GM12892 (cell line): ENCODE data around the gene MYO7A.

Source experiments
- DNase-seq: peaks from one replicate; pipeline ENCODE4 v3.0.0; 2011; ENCODE audit not compliant: insufficient read length
- FAIRE-seq: peaks from 2 replicates; lab custom pipeline; 2011; peaks lifted over from hg19 to GRCh38; lab: Jason Lieb, UNC
- POLR2A ChIP-seq: IDR thresholded peaks from 2 replicates; pipeline ENCODE4 v1.6.1; 2011; ENCODE audit warnings: low read depth, low read length, control low read depth
- POLR2AphosphoS5 ChIP-seq: IDR thresholded peaks from 2 replicates; pipeline ENCODE4 v1.6.1; 2011; ENCODE audit warnings: low read depth, low read length, control low read depth
- TAF1 ChIP-seq: IDR thresholded peaks from 2 replicates; pipeline ENCODE4 v1.6.1; 2011; ENCODE audit warnings: low read depth, mild to moderate bottlenecking, control low read depth, low read length, borderline replicate concordance

The MYO7A gene

DNA sequence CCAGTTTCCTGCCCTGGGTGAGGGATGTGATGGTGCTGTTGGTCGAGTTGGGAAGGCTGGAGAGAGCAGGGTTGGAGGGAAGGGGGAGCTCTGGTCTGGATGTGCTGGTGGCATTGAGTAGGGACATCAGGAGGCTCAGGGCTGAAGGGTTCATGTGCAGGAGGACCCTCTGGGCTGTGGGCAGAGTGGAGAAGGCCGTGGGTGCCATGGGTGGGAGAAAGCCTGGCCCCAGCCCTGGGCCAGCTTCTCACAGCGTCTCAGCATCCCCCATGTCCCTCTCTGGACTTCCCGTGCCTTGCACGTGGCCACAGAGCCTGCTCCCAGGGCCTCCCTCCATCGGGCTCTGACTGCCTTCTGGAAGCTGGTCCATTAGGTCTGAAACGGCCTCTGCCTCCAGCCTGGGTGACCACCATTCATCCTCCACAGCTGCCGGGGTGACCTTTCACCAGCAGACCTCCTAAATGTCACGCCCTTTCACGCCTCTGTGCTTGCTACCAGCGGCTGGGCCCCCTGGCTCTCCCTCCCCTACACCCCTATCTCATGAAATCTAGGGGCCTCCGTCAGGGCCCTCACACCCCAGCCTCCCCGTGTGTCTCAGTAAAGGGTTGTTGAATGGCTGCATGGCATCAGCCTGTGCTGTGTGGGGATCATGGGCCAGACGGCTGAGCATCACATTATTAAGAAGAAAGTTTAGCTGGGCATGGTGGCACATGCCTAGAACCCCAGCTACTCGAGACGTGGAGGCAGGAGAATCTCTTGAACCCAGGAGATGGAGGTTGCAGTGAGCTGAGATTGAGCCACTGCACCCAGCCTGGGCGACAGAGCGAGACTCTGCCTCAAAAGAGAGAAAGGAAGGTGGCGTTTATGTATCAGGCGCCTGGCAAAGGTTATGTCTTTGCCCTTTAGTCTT lies 25.5 kb downstream of the MYO7A start:
- no peak for TF ChIP-seq POLR2AphosphoS5
- TF ChIP-seq TAF1: no peak
- TF ChIP-seq POLR2A: no peak
- FAIRE-seq: no peak
- no peak for DNase-seq

DNA sequence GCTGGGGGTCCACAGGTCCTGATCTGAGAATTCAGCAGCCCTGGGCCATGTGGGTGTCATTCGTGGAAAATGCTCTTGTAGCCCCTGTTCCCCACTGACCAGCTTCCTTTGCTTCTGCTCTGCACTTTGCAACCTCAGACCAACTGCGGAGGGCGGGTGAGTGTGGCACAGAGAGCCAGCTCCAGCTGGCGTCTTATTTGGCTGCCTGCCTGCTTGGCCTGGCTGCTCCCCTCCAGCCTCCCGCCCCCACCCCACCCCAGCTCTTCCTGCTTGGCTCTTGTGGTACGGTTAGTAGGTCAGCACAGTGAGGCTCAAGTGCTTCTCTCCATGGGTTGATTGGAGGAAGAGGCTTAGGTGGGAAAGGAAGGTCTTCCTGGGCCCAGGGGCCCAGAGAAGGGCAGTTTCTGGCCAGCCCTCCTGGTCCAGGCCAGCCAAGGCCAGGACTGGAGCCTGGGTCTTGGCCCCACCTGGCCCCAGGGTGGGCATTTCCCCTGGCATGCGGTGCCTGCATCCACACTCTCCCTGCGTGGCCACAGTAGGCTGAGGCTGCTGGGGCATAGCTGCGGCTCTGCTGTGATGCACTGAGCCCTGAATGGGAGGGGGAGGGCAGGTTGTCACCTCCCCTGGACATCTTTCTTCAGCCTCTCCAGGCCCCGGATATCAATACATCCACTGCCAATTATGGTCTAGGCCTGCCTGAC lies 26.5 kb downstream of the MYO7A start:
- no peak for FAIRE-seq
- no peak for DNase-seq
- no peak for TF ChIP-seq POLR2AphosphoS5
- no peak for TF ChIP-seq POLR2A

GRCh38 chr11:77155082-77155475 lies 27.0 kb downstream of the MYO7A start:
- FAIRE-seq (no peak), DNase-seq (no peak)
- TF ChIP-seq POLR2A: no peak
- TF ChIP-seq TAF1: no peak
- no peak for TF ChIP-seq POLR2AphosphoS5

DNA sequence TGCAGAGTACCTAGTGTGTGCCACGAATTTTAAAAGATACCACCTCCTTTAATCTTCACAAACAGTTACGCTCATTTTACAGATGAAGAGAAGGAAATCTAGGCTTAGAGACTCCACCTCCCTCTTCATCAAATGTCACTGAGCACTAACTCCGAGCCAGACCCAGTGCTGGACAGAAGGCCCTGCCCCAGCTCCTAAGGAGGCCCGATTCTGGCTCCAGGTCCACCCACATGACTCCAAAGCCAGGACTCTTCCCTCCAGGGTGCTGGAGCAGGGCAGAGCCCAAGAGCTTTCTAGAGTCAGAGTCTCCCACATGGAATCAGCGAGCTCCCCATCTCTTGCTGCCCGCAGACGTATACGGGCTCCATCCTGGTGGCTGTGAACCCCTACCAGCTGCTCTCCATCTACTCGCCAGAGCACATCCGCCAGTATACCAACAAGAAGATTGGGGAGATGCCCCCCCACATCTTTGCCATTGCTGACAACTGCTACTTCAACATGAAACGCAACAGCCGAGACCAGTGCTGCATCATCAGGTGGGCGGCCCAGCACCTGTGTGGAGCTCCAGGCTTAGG lies 27.6 kb downstream of the MYO7A start:
- TF ChIP-seq POLR2AphosphoS5 (no peak), TAF1 (no peak), POLR2A (no peak)
- no peak for FAIRE-seq
- DNase-seq: no peak

DNA sequence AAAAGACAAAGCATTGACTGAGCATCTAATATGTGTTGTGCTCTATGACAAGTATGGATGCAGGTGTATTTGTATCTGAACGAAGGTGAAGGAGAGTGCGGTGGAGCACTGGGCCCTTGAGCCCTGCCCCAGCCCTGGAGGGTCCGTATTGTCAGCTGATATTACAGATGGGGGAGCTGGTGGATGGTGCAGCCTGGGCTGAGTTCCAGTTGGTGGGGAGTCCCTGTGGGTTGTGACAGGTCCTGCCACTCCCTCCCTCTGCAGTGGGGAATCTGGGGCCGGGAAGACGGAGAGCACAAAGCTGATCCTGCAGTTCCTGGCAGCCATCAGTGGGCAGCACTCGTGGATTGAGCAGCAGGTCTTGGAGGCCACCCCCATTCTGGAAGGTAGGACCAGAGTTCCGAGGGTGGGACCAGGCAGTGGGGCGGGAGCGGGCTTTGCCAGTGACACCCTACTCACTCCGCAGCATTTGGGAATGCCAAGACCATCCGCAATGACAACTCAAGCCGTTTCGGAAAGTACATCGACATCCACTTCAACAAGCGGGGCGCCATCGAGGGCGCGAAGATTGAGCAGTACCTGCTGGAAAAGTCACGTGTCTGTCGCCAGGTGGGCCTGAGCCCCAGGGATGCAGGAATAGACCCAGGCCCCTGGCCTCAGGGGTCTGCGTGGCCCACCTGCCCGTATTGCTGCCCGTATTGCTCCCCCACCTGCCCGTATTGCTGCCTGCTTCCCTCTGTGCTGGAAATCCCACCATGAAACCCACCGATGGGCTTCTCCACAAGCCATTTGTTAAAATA lies 28.6 kb downstream of the MYO7A start:
- no peak for TF ChIP-seq POLR2A
- no peak for TF ChIP-seq TAF1
- no peak for TF ChIP-seq POLR2AphosphoS5
- FAIRE-seq (no peak), DNase-seq (no peak)

- no peak for TF ChIP-seq POLR2AphosphoS5
- no peak for TF ChIP-seq POLR2A
- TF ChIP-seq TAF1: no peak
- no peak for FAIRE-seq
- no peak for DNase-seq
These were observed 30.1 kb downstream of the MYO7A start for GRCh38 chr11:77158041-77158695.

GRCh38 chr11:77159219-77159936 lies 31.3 kb downstream of the MYO7A start:
- TF ChIP-seq TAF1 (no peak), POLR2AphosphoS5 (no peak), POLR2A (no peak)
- no peak for FAIRE-seq
- no peak for DNase-seq

- FAIRE-seq (no peak), DNase-seq (no peak)
- TF ChIP-seq POLR2A (no peak), POLR2AphosphoS5 (no peak), TAF1 (no peak)
These were observed 32.0 kb downstream of the MYO7A start for GRCh38 chr11:77159937-77160495.

DNA sequence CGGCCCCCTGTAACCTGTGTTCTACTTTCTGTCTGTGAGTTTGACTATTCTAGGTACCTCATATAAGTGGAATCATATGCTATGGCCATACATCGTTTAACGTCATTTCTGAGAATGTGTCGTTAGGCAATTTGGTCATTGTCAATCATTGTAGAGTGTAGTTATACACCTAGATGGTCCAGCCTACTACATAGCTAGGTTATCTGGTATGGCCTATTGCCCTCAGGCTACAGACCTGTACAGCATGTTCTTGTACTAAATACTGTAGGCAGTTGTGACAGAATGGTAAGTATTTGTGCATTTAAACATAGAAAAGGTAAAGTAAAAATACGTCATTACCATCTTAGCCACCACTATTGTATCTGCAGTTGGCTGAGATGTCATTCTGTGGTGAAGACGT lies 35.2 kb downstream of the MYO7A start:
- TF ChIP-seq TAF1 (no peak), POLR2A (no peak), POLR2AphosphoS5 (no peak)
- no peak for DNase-seq
- no peak for FAIRE-seq

DNA sequence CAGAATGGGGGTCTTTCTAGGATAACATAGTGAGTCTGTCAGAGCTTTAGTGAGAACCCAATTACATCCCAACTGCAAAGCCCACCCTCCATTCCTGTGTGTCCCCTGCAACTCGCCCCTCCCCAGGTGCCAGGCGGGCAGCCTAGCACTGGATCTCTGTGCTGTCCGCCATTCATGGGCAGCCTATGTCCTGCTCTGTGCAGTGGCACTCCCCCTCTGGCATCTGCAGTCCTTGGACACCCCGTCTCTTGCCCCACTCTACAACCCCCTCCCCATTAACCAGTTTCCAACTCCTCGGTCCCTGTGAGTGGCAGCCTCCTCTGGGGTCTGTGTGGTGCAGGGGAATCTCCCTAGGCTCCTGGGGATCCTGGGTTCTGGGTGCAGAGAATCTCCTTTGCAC lies 37.0 kb downstream of the MYO7A start:
- TF ChIP-seq TAF1 (no peak), POLR2AphosphoS5 (no peak)
- FAIRE-seq: no peak
- no peak for DNase-seq
